Cerebellar nuclear complex (tissue), 1 donor: ENCODE measurements around the gene SPDYE4.

Experiments
- DNase-seq, 2 experiments: peaks; one replicate each; lab custom pipeline; 2025; lab: John Stamatoyannopoulos, UW

SPDYE4 gene

GRCh38 chr17:8712698-8713097 lies 45.6 kb downstream of the SPDYE4 start:
- DNase-seq, result no peak

DNA sequence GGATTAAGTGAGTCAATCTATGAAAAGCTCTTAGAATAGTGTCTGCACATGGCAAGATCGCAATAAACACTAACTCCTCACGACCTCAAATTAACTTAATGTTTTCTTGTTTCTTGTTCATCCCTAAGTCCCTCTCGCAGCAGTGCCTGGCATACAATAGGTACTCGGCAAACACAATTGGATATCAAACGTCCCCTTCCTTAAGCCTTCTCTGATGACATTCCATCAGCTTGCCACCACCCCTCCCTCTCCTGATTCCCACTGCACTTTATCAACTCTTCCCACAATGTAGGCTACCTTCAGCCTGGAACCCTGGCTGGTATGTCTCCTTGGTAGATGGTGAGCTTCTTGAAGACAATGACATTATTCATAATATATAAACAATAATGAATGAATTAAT lies 47.1 kb downstream of the SPDYE4 start:
- DNase-seq, result no peak

- DNase-seq, result no peak
Observed at GRCh38 chr17:8710813-8711212, 47.5 kb downstream of the SPDYE4 start.

GRCh38 chr17:8709006-8709405 lies 49.3 kb downstream of the SPDYE4 start:
- DNase-seq, result no peak

- DNase-seq, result no peak
Observed at GRCh38 chr17:8708025-8708461, 50.3 kb downstream of the SPDYE4 start.

- DNase-seq, result no peak
Observed at GRCh38 chr17:8707332-8708024, 50.9 kb downstream of the SPDYE4 start.

DNA sequence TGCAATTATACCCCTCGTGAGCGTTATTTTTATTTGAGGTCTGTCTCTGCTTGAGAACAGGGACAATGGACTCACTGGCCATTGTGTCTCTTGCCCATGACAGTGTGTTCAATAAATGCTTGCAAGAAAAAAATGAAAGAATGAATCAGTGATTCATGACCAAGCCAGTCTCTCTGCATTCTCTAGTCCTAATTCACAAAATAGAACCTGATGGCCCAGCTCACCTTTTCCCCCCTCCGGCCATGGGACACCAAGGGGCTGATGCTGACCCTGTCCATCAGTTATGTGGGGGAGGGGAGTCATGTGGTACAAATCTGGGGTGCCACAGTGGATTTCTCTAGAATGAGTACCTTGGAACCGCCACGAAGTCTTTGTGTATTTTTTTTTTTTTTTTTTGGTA lies 51.9 kb downstream of the SPDYE4 start:
- DNase-seq, result no peak

GRCh38 chr17:8705427-8705826 lies 52.9 kb downstream of the SPDYE4 start:
- no peak for DNase-seq

GRCh38 chr17:8703001-8703400 lies 55.3 kb downstream of the SPDYE4 start:
- no peak for DNase-seq

DNA sequence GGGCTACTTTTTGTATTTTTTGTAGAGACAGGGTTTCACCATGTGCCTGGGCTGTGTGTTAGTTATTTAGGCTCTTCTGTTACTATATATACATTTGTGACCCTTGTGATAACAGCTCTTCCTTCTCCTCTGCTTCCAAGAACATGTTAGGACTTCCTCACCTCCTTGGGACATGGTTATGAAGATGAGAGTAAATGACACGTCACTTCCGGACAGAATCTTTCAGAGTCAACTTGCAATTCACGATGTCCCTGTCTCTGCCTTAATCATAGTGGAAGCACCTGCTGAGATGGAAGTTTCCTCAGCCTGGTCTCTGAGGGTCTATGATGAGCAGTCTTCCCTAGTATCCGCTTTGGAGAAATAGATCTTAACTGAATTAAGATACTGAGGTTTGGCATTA lies 56.6 kb downstream of the SPDYE4 start:
- no peak for DNase-seq

DNA sequence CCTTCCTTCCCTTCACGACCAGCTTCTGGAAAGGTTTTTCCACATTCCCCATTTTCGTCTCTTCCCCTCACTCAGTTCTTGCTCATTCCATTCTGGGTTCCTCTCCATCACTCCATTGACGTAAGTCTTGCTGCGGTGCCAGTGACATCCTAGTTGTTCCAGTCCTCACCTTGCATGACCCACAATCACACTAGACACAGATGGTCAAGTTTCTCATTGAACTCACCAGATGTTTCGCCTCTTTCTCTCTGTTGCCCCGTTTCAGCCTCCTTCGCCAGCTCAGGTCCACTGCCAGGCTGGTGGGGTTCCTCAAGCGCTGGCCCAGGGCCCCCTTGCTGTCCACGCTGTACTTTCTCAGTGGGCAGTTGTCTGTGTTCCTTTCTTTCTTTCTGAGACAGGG lies 57.1 kb downstream of the SPDYE4 start:
- DNase-seq, result no peak
